Loucy (cell line): Measurements from ENCODE around the gene PTPRS.

Source experiments
- H2AFZ ChIP-seq: fragments of 200-600 bp; sonication (generic); 2 replicates; pipeline ENCODE4 v1.6.0; 2016; ENCODE audit warnings: antibody characterized with exemption, mild to moderate bottlenecking, low read length, moderate library complexity
- H3F3A ChIP-seq: fragments of 200-600 bp; 2 replicates; pipeline ENCODE4 v1.6.0; 2016; ENCODE audit warnings: antibody characterized with exemption, low read depth, mild to moderate bottlenecking
- H3K27me3 ChIP-seq: fragments of 200-600 bp; sonication (generic); 2 replicates; pipeline ENCODE4 v1.6.1; 2014; ENCODE audit warnings: low read length, mild to moderate bottlenecking; ENCODE audit not compliant: insufficient read depth, poor library complexity, severe bottlenecking
- H3K36me3 ChIP-seq: fragments of 200-600 bp; sonication (generic); 2 replicates; pipeline ENCODE4 v1.6.1; 2016; ENCODE audit warnings: low read length; ENCODE audit not compliant: insufficient read depth
- H3K4me1 ChIP-seq: fragments of 200-600 bp; sonication (generic); 2 replicates; pipeline ENCODE4 v1.5.1; 2014; ENCODE audit warnings: low read length, mild to moderate bottlenecking; ENCODE audit not compliant: insufficient read depth, poor library complexity, severe bottlenecking
- H3K4me2 ChIP-seq: fragments of 200-600 bp; sonication (generic); 2 replicates; pipeline ENCODE4 v1.6.0; 2014; ENCODE audit warnings: antibody characterized with exemption, low read length, low read depth, mild to moderate bottlenecking; ENCODE audit not compliant: poor library complexity, severe bottlenecking
- H3K4me3 ChIP-seq: fragments of 200-600 bp; sonication (generic); 2 replicates; pipeline ENCODE4 v1.5.1; 2014; ENCODE audit warnings: low read length, mild to moderate bottlenecking, mixed read lengths; ENCODE audit not compliant: poor library complexity, severe bottlenecking
- H3K79me2 ChIP-seq: fragments of 200-600 bp; sonication (generic); 2 replicates; pipeline ENCODE4 v1.6.1; 2014; ENCODE audit warnings: low read length; ENCODE audit not compliant: insufficient read depth
- H3K9ac ChIP-seq: fragments of 200-600 bp; sonication (generic); 2 replicates; pipeline ENCODE4 v1.6.0; 2014; ENCODE audit warnings: mild to moderate bottlenecking, low read depth, low read length, moderate library complexity; ENCODE audit not compliant: poor library complexity, severe bottlenecking
- H3K9me2 ChIP-seq: fragments of 200-600 bp; sonication (generic); replicated peaks from 2 replicates; pipeline ENCODE4 v1.6.1; 2016; ENCODE audit warnings: low read depth, low read length, mixed read lengths
- H3K9me3 ChIP-seq: fragments of 200-600 bp; sonication (generic); 2 replicates; pipeline ENCODE4 v1.6.1; 2014; ENCODE audit warnings: mild to moderate bottlenecking, antibody characterized with exemption, low read length, low read depth; ENCODE audit not compliant: insufficient read depth
- H4K20me1 ChIP-seq: fragments of 200-600 bp; sonication (generic); 2 replicates; pipeline ENCODE4 v1.6.0; 2014; ENCODE audit warnings: antibody characterized with exemption, low read length, mild to moderate bottlenecking; ENCODE audit not compliant: insufficient read depth, poor library complexity, severe bottlenecking
- CTCF ChIP-seq: fragments of 200-600 bp; sonication (generic); conservative IDR thresholded peaks from 2 replicates; pipeline ENCODE4 v1.5.1; 2014; ENCODE audit warnings: mild to moderate bottlenecking, antibody characterized with exemption, low read length
- EZH2phosphoT487 ChIP-seq: fragments of 200-600 bp; IDR thresholded peaks from 2 replicates; pipeline ENCODE4 v1.6.1; 2018; ENCODE audit warnings: antibody characterized with exemption, mild to moderate bottlenecking, moderate library complexity, borderline replicate concordance

Gene PTPRS

GRCh38 chr19:5355693-5356092, 15.1 kb upstream of the PTPRS start:
- H3K36me3 ChIP-seq = no peaks in the 10 kb centered on the region
- TF ChIP-seq EZH2phosphoT487 = no peak
- H3K4me1 ChIP-seq = no peaks in the 10 kb centered on the region
- no peaks in the 10 kb centered on the region for H3K79me2 ChIP-seq
- no peaks in the 10 kb centered on the region for H3K27me3 ChIP-seq
- no peaks in the 10 kb centered on the region for H3K9me2 ChIP-seq
- H4K20me1 ChIP-seq = no peaks in the 10 kb centered on the region
- H3K9ac ChIP-seq = no peak overlapping the region
- no peaks in the 10 kb centered on the region for H3K9me3 ChIP-seq
- no peaks in the 10 kb centered on the region for H3F3A ChIP-seq
- no peak overlapping the region for H3K4me3 ChIP-seq
- no peak overlapping the region for H2AFZ ChIP-seq
- no peak overlapping the region for H3K4me2 ChIP-seq

- Histone ChIP-seq H3K36me3 (no peaks in the 10 kb centered on the region), H2AFZ (no peak overlapping the region), H3K27me3 (no peaks in the 10 kb centered on the region), H3K4me3 (no peak overlapping the region), H4K20me1 (no peaks in the 10 kb centered on the region), H3F3A (no peaks in the 10 kb centered on the region), H3K9me3 (no peaks in the 10 kb centered on the region), H3K4me2 (no peak overlapping the region), H3K9ac (no peak overlapping the region), H3K79me2 (no peaks in the 10 kb centered on the region), H3K4me1 (no peaks in the 10 kb centered on the region), H3K9me2 (no peaks in the 10 kb centered on the region)
- TF ChIP-seq CTCF (no peak), EZH2phosphoT487 (no peak)
Observed at GRCh38 chr19:5355076-5355475, 14.5 kb upstream of the PTPRS start.

- Histone ChIP-seq H3K9me3 (no peaks in the 10 kb centered on the region), H4K20me1 (no peaks in the 10 kb centered on the region), H3K4me1 (no peaks in the 10 kb centered on the region), H2AFZ (no peak overlapping the region), H3K36me3 (no peaks in the 10 kb centered on the region), H3K9ac (no peak overlapping the region), H3K27me3 (no peaks in the 10 kb centered on the region), H3K79me2 (no peaks in the 10 kb centered on the region), H3K4me3 (no peak overlapping the region), H3F3A (no peaks in the 10 kb centered on the region), H3K4me2 (no peak overlapping the region), H3K9me2 (no peaks in the 10 kb centered on the region)
- TF ChIP-seq CTCF = peak; percentile 49
- TF ChIP-seq EZH2phosphoT487 = no peak
Observed at GRCh38 chr19:5354403-5354802, 13.8 kb upstream of the PTPRS start.

GRCh38 chr19:5352229-5352763, 11.7 kb upstream of the PTPRS start:
- no peaks in the 10 kb centered on the region for H3F3A ChIP-seq
- no peaks in the 10 kb centered on the region for H3K79me2 ChIP-seq
- no peaks in the 10 kb centered on the region for H3K9me2 ChIP-seq
- no peak overlapping the region for H3K9ac ChIP-seq
- H3K27me3 ChIP-seq = no peaks in the 10 kb centered on the region
- no peak overlapping the region for H3K4me3 ChIP-seq
- no peaks in the 10 kb centered on the region for H4K20me1 ChIP-seq
- H2AFZ ChIP-seq = no peak overlapping the region
- no peak overlapping the region for H3K4me2 ChIP-seq
- no peaks in the 10 kb centered on the region for H3K4me1 ChIP-seq
- H3K36me3 ChIP-seq = no peaks in the 10 kb centered on the region
- no peaks in the 10 kb centered on the region for H3K9me3 ChIP-seq
- TF ChIP-seq EZH2phosphoT487 = no peak
- TF ChIP-seq CTCF = no peak
